ENCODE results near the gene SEMA6D.

DNA sequence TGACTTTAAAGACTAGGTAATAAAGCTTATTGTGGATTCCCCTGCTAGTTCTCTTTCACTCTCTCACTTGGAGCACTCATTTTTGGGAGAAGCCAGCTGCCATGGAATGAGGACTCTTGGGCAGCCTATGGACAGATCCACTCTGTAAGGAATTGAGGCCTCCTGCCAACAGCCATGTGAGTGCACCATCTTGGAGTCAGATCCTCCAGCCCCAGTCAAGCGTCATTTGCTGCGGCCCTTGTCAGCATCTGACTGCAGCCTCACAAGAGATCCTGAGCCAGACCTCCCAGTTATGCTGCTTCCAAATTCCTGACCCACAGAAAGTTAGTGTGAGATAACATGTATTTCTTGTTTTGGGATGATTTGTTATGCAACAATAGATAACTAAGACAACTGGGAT lies 101.9 kb downstream of the SEMA6D start:
- TF ChIP-seq, protein P1, sequence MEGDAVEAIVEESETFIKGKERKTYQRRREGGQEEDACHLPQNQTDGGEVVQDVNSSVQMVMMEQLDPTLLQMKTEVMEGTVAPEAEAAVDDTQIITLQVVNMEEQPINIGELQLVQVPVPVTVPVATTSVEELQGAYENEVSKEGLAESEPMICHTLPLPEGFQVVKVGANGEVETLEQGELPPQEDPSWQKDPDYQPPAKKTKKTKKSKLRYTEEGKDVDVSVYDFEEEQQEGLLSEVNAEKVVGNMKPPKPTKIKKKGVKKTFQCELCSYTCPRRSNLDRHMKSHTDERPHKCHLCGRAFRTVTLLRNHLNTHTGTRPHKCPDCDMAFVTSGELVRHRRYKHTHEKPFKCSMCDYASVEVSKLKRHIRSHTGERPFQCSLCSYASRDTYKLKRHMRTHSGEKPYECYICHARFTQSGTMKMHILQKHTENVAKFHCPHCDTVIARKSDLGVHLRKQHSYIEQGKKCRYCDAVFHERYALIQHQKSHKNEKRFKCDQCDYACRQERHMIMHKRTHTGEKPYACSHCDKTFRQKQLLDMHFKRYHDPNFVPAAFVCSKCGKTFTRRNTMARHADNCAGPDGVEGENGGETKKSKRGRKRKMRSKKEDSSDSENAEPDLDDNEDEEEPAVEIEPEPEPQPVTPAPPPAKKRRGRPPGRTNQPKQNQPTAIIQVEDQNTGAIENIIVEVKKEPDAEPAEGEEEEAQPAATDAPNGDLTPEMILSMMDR (IDR thresholded peaks at IDR 0.05) = no peak
- no peak for TF ChIP-seq POLR2A (IDR thresholded peaks at IDR 0.05)
